Measurements from ENCODE around the gene ADARB2. TPM values are rescaled to one million over a fixed set of nuclear protein-coding genes. Genes with fewer than 3 reads are reported as not detected.

Gene ADARB2
- total RNA-seq, 6 experiments from 2014 or later: not detected

- no peaks in the 10 kb centered on the region for H3K27me3 Mint-ChIP-seq (ENCODE audit: insufficient read depth)
Measured at GRCh38 chr10:1392127-1392526, 345.2 kb downstream of the ADARB2 start.

GRCh38 chr10:1390200-1390599 is 347.1 kb downstream of the ADARB2 start:
- no peak for TF ChIP-seq CTCF (IDR thresholded peaks at IDR 0.05)
- H3K36me3 Mint-ChIP-seq (ENCODE audit: low read depth): no peaks in the 10 kb centered on the region
- no peak overlapping the region for H3K27ac Mint-ChIP-seq
- no peak overlapping the region for H3K4me3 Mint-ChIP-seq
- H3K27me3 Mint-ChIP-seq (ENCODE audit: insufficient read depth): no peaks in the 10 kb centered on the region
- no peak for DNase-seq
- H3K9me3 Mint-ChIP-seq: peaks cover 47% of the 10 kb centered on the region
- no peaks in the 10 kb centered on the region for H3K4me1 Mint-ChIP-seq (ENCODE audit: low read depth)

More at GRCh38 chr10:1392127-1392526, 345.2 kb downstream of the ADARB2 start:
- Mint-ChIP-seq H3K36me3 (ENCODE audit: low read depth) (no peaks in the 10 kb centered on the region), H3K9me3 (peaks cover 46% of the 10 kb centered on the region), H3K27ac (no peak overlapping the region), H3K4me1 (ENCODE audit: low read depth) (no peaks in the 10 kb centered on the region), H3K4me3 (no peak overlapping the region)
- TF ChIP-seq CTCF (IDR thresholded peaks at IDR 0.05): no peak
- DNase-seq: no peak

GRCh38 chr10:1384026-1384425 is 353.3 kb downstream of the ADARB2 start:
- Mint-ChIP-seq H3K27me3 (ENCODE audit: insufficient read depth) (no peaks in the 10 kb centered on the region), H3K36me3 (ENCODE audit: low read depth) (0 out of 2 replicates have a peak, but pooled peaks cover 6% of the 10 kb centered on the region), H3K9me3 (peaks cover 36% of the 10 kb centered on the region), H3K4me3 (no peak overlapping the region), H3K4me1 (ENCODE audit: low read depth) (no peaks in the 10 kb centered on the region), H3K27ac (no peak overlapping the region)
- no peak for DNase-seq
- TF ChIP-seq CTCF (IDR thresholded peaks at IDR 0.05): no peak

- no peaks in the 10 kb centered on the region; the same call in 1 of the 2 replicates for H3K27me3 Mint-ChIP-seq (ENCODE audit: insufficient read depth)
- H3K27ac Mint-ChIP-seq: no peak overlapping the region
- no peak for TF ChIP-seq CTCF (IDR thresholded peaks at IDR 0.05)
- 0 out of 2 replicates have a peak, but pooled peaks cover 6% of the 10 kb centered on the region for H3K36me3 Mint-ChIP-seq (ENCODE audit: low read depth)
- peaks cover 49% of the 10 kb centered on the region for H3K9me3 Mint-ChIP-seq
- H3K4me1 Mint-ChIP-seq (ENCODE audit: low read depth): no peaks in the 10 kb centered on the region
- H3K4me3 Mint-ChIP-seq: no peak overlapping the region
- DNase-seq: no peak
Measured at GRCh38 chr10:1382711-1383110, 354.6 kb downstream of the ADARB2 start.

GRCh38 chr10:1381339-1381738 is 356.0 kb downstream of the ADARB2 start:
- no peak for DNase-seq
- no peak for TF ChIP-seq CTCF (IDR thresholded peaks at IDR 0.05)
- no peak overlapping the region for H3K27ac Mint-ChIP-seq
- H3K4me1 Mint-ChIP-seq (ENCODE audit: low read depth): no peaks in the 10 kb centered on the region
- peaks cover 50% of the 10 kb centered on the region for H3K9me3 Mint-ChIP-seq
- H3K27me3 Mint-ChIP-seq (ENCODE audit: insufficient read depth): no peaks in the 10 kb centered on the region; the same call in 1 of the 2 replicates
- H3K4me3 Mint-ChIP-seq: no peak overlapping the region
- H3K36me3 Mint-ChIP-seq (ENCODE audit: low read depth): peaks cover 10% of the 10 kb centered on the region; the same call in 1 of the 2 replicates

Measured in HFFc6 (cell line).